Measurements from ENCODE around the gene TRPC3. TPM values are rescaled to one million over a fixed set of nuclear protein-coding genes. Genes with fewer than 3 reads are reported as not detected.

The TRPC3 gene
- total RNA-seq, 1 donor from 2014 or later, result 0.17 TPM

DNA sequence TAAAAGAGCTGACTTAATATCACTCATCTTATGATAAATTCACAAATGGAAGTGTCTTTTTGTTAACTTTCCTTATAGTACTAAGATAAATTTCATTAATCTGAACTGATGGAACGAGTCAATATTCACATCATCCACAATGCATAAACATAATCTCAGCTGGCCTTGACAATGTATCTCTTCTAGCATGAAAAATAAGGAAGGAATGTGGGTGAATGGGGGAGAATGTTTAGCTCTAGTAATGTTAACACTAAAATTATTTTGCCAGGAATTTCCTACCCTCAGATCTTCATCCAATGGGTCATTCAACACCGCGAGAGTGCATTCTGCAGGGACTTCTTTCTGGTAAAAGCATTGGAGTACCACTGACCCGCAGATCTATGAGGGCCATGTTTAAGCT is 15.8 kb downstream of the TRPC3 start:
- Histone ChIP-seq H4K20me1 (ENCODE audit: low read depth) (no peaks in the 10 kb centered on the region), H3K4me1 (no peaks in the 10 kb centered on the region), H3K9me3 (ENCODE audit: low read depth) (no peaks in the 10 kb centered on the region), H3K27ac (no peak overlapping the region), H3K4me3 (no peak overlapping the region), H3F3A (ENCODE audit: low read depth) (no peaks in the 10 kb centered on the region), H3K4me2 (no peak overlapping the region), H2AFZ (replicated peaks) (no peak overlapping the region), H3K36me3 (no peaks in the 10 kb centered on the region), H3K9ac (no peak overlapping the region), H3K79me2 (ENCODE audit: low read depth) (no peaks in the 10 kb centered on the region), H3K27me3 (no peaks in the 10 kb centered on the region)
- TF ChIP-seq, protein P1, sequence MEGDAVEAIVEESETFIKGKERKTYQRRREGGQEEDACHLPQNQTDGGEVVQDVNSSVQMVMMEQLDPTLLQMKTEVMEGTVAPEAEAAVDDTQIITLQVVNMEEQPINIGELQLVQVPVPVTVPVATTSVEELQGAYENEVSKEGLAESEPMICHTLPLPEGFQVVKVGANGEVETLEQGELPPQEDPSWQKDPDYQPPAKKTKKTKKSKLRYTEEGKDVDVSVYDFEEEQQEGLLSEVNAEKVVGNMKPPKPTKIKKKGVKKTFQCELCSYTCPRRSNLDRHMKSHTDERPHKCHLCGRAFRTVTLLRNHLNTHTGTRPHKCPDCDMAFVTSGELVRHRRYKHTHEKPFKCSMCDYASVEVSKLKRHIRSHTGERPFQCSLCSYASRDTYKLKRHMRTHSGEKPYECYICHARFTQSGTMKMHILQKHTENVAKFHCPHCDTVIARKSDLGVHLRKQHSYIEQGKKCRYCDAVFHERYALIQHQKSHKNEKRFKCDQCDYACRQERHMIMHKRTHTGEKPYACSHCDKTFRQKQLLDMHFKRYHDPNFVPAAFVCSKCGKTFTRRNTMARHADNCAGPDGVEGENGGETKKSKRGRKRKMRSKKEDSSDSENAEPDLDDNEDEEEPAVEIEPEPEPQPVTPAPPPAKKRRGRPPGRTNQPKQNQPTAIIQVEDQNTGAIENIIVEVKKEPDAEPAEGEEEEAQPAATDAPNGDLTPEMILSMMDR (IDR thresholded peaks at IDR 0.05), result no peak
- TF ChIP-seq EZH2 (IDR thresholded peaks at IDR 0.05) (no peak), EZH2phosphoT487 (IDR thresholded peaks at IDR 0.05) (no peak)
- no peaks in the 10 kb centered on the region for H3K9me3 Mint-ChIP-seq
- H3K4me1 Mint-ChIP-seq, result no peaks in the 10 kb centered on the region
- DNase-seq (ENCODE audit: low spot score), result no peak
- no peak overlapping the region for H3K4me3 Mint-ChIP-seq
- no peak overlapping the region for H3K27ac Mint-ChIP-seq
- H3K36me3 Mint-ChIP-seq, result peaks cover 5% of the 10 kb centered on the region
- peaks cover 2% of the 10 kb centered on the region for H3K27me3 Mint-ChIP-seq (ENCODE audit: insufficient read depth, low read depth)

DNA sequence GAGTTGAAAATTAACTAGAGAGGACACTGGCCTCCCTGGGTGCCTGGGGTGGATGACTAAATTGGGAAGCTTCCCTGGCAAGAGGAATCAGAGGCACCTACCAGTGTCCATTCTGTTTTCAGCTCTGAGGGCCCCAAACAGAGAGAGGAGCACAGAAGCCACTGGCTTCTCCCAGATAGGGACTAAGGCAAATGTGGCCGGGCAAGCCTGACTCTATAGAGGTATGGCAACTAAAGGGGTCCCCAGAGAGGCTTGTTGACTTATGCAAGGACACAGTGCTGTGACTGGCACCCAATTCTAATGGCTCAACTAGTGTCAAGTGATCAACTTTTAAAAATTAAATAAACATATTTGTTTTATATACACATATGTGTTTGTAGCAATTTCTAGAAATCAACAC is 17.2 kb downstream of the TRPC3 start:
- Histone ChIP-seq H4K20me1 (ENCODE audit: low read depth) (no peaks in the 10 kb centered on the region), H2AFZ (replicated peaks) (no peak overlapping the region), H3F3A (ENCODE audit: low read depth) (no peaks in the 10 kb centered on the region), H3K4me1 (no peaks in the 10 kb centered on the region), H3K4me2 (no peak overlapping the region), H3K79me2 (ENCODE audit: low read depth) (no peaks in the 10 kb centered on the region), H3K27me3 (no peaks in the 10 kb centered on the region), H3K27ac (no peak overlapping the region), H3K4me3 (no peak overlapping the region), H3K9ac (no peak overlapping the region), H3K36me3 (no peaks in the 10 kb centered on the region), H3K9me3 (ENCODE audit: low read depth) (no peaks in the 10 kb centered on the region)
- Mint-ChIP-seq H3K9me3 (no peaks in the 10 kb centered on the region), H3K27ac (no peak overlapping the region), H3K4me3 (no peak overlapping the region), H3K27me3 (ENCODE audit: insufficient read depth, low read depth) (peaks cover 2% of the 10 kb centered on the region), H3K4me1 (no peaks in the 10 kb centered on the region), H3K36me3 (peaks cover 5% of the 10 kb centered on the region)
- TF ChIP-seq EZH2phosphoT487 (IDR thresholded peaks at IDR 0.05) (no peak), EZH2 (IDR thresholded peaks at IDR 0.05) (no peak)
- TF ChIP-seq, protein P1 (IDR thresholded peaks at IDR 0.05), result no peak
- no peak for DNase-seq (ENCODE audit: low spot score)

DNA sequence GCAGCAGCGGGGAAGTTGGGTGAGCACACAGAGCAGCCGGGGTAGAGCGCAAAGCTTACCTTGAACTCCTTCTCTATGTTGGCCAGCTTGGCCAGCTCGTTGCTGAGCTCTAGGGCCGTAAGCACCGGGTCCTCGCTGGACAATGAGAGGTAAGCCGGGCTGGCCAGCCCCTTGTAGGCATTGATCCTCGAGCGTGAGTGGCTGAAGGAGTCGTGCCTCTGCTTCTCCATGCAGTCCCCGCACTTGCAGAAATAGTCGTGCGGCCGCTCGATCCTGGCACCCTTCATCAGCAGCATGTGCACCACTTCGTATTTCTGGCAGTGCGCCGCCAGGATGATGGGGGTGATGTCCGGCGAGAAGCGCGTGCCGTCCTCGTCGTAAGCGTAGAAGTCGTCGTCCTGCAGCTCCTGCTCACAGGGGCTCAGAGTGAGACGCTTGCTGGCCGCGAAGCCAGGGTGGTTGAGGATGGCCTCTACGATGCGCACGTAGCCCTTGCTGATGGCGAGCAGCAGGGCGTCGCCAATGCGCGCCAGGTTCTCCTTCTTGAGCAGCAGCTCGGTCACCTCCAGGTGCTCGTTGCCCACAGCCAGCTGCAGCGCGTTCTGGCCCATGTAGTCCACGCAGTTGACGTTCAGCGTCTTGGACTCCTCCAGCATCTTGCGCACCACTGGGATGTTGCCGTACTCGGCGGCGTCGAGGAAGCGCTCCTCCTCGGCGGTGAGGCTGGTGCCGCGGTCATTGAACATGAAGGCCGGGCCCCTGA is 19.5 kb downstream of the TRPC3 start:
- no peaks in the 10 kb centered on the region for H4K20me1 ChIP-seq (ENCODE audit: low read depth)
- Mint-ChIP-seq H3K36me3 (peaks cover 5% of the 10 kb centered on the region), H3K4me1 (no peaks in the 10 kb centered on the region), H3K27me3 (ENCODE audit: insufficient read depth, low read depth) (peaks cover 2% of the 10 kb centered on the region), H3K27ac (no peak overlapping the region), H3K4me3 (no peak overlapping the region), H3K9me3 (no peaks in the 10 kb centered on the region)
- H3K9me3 ChIP-seq (ENCODE audit: low read depth), result no peaks in the 10 kb centered on the region
- no peaks in the 10 kb centered on the region for H3K36me3 ChIP-seq
- H3K4me1 ChIP-seq, result no peaks in the 10 kb centered on the region
- H3F3A ChIP-seq (ENCODE audit: low read depth), result no peaks in the 10 kb centered on the region
- no peak overlapping the region for H3K4me3 ChIP-seq
- H3K9ac ChIP-seq, result no peak overlapping the region
- H3K79me2 ChIP-seq (ENCODE audit: low read depth), result no peaks in the 10 kb centered on the region
- TF ChIP-seq, protein P1 (IDR thresholded peaks at IDR 0.05), result no peak
- TF ChIP-seq EZH2phosphoT487 (IDR thresholded peaks at IDR 0.05), result no peak
- TF ChIP-seq EZH2 (IDR thresholded peaks at IDR 0.05), result no peak
- H3K27me3 ChIP-seq, result no peaks in the 10 kb centered on the region
- H3K4me2 ChIP-seq, result no peak overlapping the region
- DNase-seq (ENCODE audit: low spot score), result no peak
- no peak overlapping the region for H2AFZ ChIP-seq (replicated peaks)
- no peak overlapping the region for H3K27ac ChIP-seq
